Measurements from ENCODE around the gene TK2. TPM values are rescaled to one million over a fixed set of nuclear protein-coding genes. Genes with fewer than 3 reads are reported as not detected.

The TK2 gene
- total and polyA plus RNA-seq, 9 of the 15 experiments (the other 6 are each of a cell fraction or from before 2014, with no cell fraction given), result 1.1 to 10.2 (median 5.3) TPM

GRCh38 chr16:66541388-66542355 lies 8.2 kb downstream of the TK2 start:
- Histone ChIP-seq H3K27me3 (ENCODE audit: control insufficient read depth in 2 of 2, insufficient read depth in 2 of 2, low read length in 2 of 2) (no peaks in the 10 kb centered on the region), H3K4me1 (replicated peaks in 1 of 2; ENCODE audit: control insufficient read depth in 2 of 2, insufficient read depth in 2 of 2, low read length in 2 of 2) (no peaks in the 10 kb centered on the region), H3K9me3 (replicated peaks; ENCODE audit: control insufficient read depth, insufficient read depth, low read depth, low read length) (no peaks in the 10 kb centered on the region), H2AFZ (ENCODE audit: low read depth, low read length) (no peak overlapping the region), H3K27ac (ENCODE audit: extremely low read depth, low read depth, low read length) (no peak overlapping the region), H3K36me3 (ENCODE audit: control insufficient read depth, insufficient read depth, low read length) (peaks cover 3% of the 10 kb centered on the region; the same call in 1 of the 3 replicates), H3K9me1 (ENCODE audit: control insufficient read depth, insufficient read depth, low read length) (no peaks in the 10 kb centered on the region), H3K9ac (ENCODE audit: insufficient read depth in 1 of 2, low read depth in 2 of 2, low read length in 2 of 2) (no peak overlapping the region), H3K4me2 (ENCODE audit: insufficient read depth, low read length) (no peak overlapping the region), H3K4me3 (no peak overlapping the region), H3K79me2 (ENCODE audit: control insufficient read depth, insufficient read depth, low read length) (no peaks in the 10 kb centered on the region), H4K20me1 (replicated peaks; ENCODE audit: control insufficient read depth, insufficient read depth, low read length) (no peaks in the 10 kb centered on the region)
- POLR2A ChIA-PET, result interaction anchor here (0.6 to 2.5 kb wide), 2 partner anchors 10 to 20 kb away, joined by 3 to 16 read pairs; partner anchors contain the start of gene CKLF
- WGBS (ENCODE audit: insufficient coverage, low coverage, missing lambda C conversion rate), result 76% methylated on average over 17 of the region's 18 CpGs
- no TSS peak for BruUV-seq (replicated peaks)
- CTCF ChIA-PET (ENCODE audit: low intra/inter-chr PET ratio), result no interaction called here
- no peak for FAIRE-seq
- no peak for ATAC-seq
- no peak for DNase-seq (ENCODE audit: extremely low read depth in 1 of 4, low spot score in 3 of 4)
- no peak for TF ChIP-seq COPS2 (conservative IDR thresholded peaks at IDR 0.05)
- no peak for TF ChIP-seq CEBPB (tag; IDR thresholded peaks at IDR 0.05)
- TF ChIP-seq C11orf30 (IDR thresholded peaks at IDR 0.05; ENCODE audit: low read depth), result no peak
- no peak for TF ChIP-seq RUNX1 (IDR thresholded peaks at IDR 0.05; ENCODE audit: low read depth)
- TF ChIP-seq SIRT6 (IDR thresholded peaks at IDR 0.05; ENCODE audit: low read depth, low read length), result no peak
- no peak for TF ChIP-seq NCOR1 (IDR thresholded peaks at IDR 0.05)
- no peak for TF ChIP-seq ILF3 (IDR thresholded peaks at IDR 0.05; ENCODE audit: borderline replicate concordance)
- TF ChIP-seq RBM14 (IDR thresholded peaks at IDR 0.05; ENCODE audit: borderline replicate concordance, insufficient read depth, low read depth, low read length), result no peak
- no peak for TF ChIP-seq ZC3H11A (IDR thresholded peaks at IDR 0.05; ENCODE audit: low read depth, low read length)
- TF ChIP-seq, protein P1, sequence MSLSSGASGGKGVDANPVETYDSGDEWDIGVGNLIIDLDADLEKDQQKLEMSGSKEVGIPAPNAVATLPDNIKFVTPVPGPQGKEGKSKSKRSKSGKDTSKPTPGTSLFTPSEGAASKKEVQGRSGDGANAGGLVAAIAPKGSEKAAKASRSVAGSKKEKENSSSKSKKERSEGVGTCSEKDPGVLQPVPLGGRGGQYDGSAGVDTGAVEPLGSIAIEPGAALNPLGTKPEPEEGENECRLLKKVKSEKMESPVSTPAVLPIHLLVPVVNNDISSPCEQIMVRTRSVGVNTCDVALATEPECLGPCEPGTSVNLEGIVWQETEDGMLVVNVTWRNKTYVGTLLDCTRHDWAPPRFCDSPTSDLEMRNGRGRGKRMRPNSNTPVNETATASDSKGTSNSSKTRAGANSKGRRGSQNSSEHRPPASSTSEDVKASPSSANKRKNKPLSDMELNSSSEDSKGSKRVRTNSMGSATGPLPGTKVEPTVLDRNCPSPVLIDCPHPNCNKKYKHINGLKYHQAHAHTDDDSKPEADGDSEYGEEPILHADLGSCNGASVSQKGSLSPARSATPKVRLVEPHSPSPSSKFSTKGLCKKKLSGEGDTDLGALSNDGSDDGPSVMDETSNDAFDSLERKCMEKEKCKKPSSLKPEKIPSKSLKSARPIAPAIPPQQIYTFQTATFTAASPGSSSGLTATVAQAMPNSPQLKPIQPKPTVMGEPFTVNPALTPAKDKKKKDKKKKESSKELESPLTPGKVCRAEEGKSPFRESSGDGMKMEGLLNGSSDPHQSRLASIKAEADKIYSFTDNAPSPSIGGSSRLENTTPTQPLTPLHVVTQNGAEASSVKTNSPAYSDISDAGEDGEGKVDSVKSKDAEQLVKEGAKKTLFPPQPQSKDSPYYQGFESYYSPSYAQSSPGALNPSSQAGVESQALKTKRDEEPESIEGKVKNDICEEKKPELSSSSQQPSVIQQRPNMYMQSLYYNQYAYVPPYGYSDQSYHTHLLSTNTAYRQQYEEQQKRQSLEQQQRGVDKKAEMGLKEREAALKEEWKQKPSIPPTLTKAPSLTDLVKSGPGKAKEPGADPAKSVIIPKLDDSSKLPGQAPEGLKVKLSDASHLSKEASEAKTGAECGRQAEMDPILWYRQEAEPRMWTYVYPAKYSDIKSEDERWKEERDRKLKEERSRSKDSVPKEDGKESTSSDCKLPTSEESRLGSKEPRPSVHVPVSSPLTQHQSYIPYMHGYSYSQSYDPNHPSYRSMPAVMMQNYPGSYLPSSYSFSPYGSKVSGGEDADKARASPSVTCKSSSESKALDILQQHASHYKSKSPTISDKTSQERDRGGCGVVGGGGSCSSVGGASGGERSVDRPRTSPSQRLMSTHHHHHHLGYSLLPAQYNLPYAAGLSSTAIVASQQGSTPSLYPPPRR (CRISPR knock-in tag; IDR thresholded peaks at IDR 0.05; ENCODE audit: borderline replicate concordance), result no peak
- TF ChIP-seq, protein P2, sequence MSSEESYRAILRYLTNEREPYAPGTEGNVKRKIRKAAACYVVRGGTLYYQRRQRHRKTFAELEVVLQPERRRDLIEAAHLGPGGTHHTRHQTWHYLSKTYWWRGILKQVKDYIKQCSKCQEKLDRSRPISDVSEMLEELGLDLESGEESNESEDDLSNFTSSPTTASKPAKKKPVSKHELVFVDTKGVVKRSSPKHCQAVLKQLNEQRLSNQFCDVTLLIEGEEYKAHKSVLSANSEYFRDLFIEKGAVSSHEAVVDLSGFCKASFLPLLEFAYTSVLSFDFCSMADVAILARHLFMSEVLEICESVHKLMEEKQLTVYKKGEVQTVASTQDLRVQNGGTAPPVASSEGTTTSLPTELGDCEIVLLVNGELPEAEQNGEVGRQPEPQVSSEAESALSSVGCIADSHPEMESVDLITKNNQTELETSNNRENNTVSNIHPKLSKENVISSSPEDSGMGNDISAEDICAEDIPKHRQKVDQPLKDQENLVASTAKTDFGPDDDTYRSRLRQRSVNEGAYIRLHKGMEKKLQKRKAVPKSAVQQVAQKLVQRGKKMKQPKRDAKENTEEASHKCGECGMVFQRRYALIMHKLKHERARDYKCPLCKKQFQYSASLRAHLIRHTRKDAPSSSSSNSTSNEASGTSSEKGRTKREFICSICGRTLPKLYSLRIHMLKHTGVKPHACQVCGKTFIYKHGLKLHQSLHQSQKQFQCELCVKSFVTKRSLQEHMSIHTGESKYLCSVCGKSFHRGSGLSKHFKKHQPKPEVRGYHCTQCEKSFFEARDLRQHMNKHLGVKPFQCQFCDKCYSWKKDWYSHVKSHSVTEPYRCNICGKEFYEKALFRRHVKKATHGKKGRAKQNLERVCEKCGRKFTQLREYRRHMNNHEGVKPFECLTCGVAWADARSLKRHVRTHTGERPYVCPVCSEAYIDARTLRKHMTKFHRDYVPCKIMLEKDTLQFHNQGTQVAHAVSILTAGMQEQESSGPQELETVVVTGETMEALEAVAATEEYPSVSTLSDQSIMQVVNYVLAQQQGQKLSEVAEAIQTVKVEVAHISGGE (CRISPR knock-in tag; IDR thresholded peaks at IDR 0.05), result no peak
- TF ChIP-seq GTF2A2 (tag; IDR thresholded peaks at IDR 0.05), result no peak
- in situ Hi-C loops (cut with MboI) (no loop called here), intact Hi-C loops (cut with micrococcal nuclease) (no loop called here)
